GM12872 (cell line): Measurements from ENCODE around the gene OAS3.

ENCODE experiments used
- CTCF ChIP-seq: IDR thresholded peaks from 3 replicates; pipeline ENCODE4 v1.5.1; 2011; ENCODE audit warnings: low read depth, mild to moderate bottlenecking, low read length, moderate library complexity; ENCODE audit not compliant: insufficient read depth

OAS3 gene

GRCh38 chr12:112973818-112974231 is 35.6 kb downstream of the OAS3 start:
- no peak for TF ChIP-seq CTCF

GRCh38 chr12:112974904-112975303 is 36.6 kb downstream of the OAS3 start:
- no peak for TF ChIP-seq CTCF

GRCh38 chr12:112977139-112977538 is 38.9 kb downstream of the OAS3 start:
- TF ChIP-seq CTCF: no peak

- peak; percentile 30; the same call in 1 of the 3 replicates for TF ChIP-seq CTCF
These were observed 39.4 kb downstream of the OAS3 start for GRCh38 chr12:112977641-112978040.

GRCh38 chr12:112978163-112979040 is 40.1 kb downstream of the OAS3 start, which contains the start of gene OAS2:
TSS of gene OAS2 (plus strand) at chr12:112978519. CDS start at chr12:112978609, 90 bp downstream.
- no peak for TF ChIP-seq CTCF

- TF ChIP-seq CTCF: no peak
These were observed 40.9 kb downstream of the OAS3 start for GRCh38 chr12:112979041-112979680.

GRCh38 chr12:112980491-112981158 is 42.4 kb downstream of the OAS3 start:
- no peak for TF ChIP-seq CTCF
